Measurements from ENCODE around the gene PYY.

GRCh38 chr17:43970366-43970765, 16.6 kb upstream of the PYY start:
- TF ChIP-seq POLR2AphosphoS5 (IDR thresholded peaks at IDR 0.05) (no peak), CTCF (IDR thresholded peaks at IDR 0.05) (no peak)

Measured in upper lobe of left lung (tissue), 4 donors.